NB4 (cell line): Measurements from ENCODE around the gene FBN1.

Experiments
- CTCF ChIP-seq: IDR thresholded peaks from one replicate; pipeline ENCODE4 v1.5.1; 2012; ENCODE audit warnings: low read depth, low read length
- POLR2A ChIP-seq: IDR thresholded peaks from 2 replicates; pipeline ENCODE4 v1.6.1; 2011; ENCODE audit warnings: mild to moderate bottlenecking; ENCODE audit not compliant: insufficient read length; ENCODE audit errors: extremely low read depth
- TF ChIP-seq, protein P1 (sequence below): IDR thresholded peaks from 2 replicates; pipeline ENCODE4 v1.6.1; 2011; ENCODE audit warnings: low read depth, low read length

- TF ChIP-seq POLR2A (no peak), CTCF (no peak)
- TF ChIP-seq, protein P1, sequence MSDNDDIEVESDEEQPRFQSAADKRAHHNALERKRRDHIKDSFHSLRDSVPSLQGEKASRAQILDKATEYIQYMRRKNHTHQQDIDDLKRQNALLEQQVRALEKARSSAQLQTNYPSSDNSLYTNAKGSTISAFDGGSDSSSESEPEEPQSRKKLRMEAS = no peak
These were observed 225.6 kb downstream of the FBN1 start for GRCh38 chr15:48419896-48420295.
